T-helper 1 cell (primary cell): Measurements from ENCODE around the gene NPL.

Source experiments
- DNase-seq, 5 donors: peaks; one replicate each; pipeline ENCODE4 v3.0.0-alpha.2; 2012 to 2020

The NPL gene

GRCh38 chr1:182779530-182779929, 10.0 kb upstream of the NPL start:
- DNase-seq = no peak

- DNase-seq = peak; percentile 27 to 70 (median 43)
Observed at GRCh38 chr1:182781841-182782586, 7.6 kb upstream of the NPL start.

DNA sequence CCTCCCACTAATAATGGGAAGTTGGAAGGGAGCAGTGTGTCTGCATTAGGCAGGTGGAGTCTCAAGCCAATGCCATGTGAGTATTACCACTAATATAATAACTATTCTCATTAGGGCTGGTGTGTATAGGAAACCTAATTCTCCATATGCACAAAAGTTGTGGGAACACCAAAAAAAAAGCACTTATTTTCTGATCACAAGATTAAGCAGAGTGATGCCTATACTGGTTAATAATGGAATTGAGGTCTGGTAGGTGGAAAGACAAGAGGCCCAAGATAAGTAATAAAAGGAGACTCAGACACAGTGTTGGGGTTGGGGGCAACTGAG, 7.0 kb upstream of the NPL start:
- DNase-seq = no peak

DNA sequence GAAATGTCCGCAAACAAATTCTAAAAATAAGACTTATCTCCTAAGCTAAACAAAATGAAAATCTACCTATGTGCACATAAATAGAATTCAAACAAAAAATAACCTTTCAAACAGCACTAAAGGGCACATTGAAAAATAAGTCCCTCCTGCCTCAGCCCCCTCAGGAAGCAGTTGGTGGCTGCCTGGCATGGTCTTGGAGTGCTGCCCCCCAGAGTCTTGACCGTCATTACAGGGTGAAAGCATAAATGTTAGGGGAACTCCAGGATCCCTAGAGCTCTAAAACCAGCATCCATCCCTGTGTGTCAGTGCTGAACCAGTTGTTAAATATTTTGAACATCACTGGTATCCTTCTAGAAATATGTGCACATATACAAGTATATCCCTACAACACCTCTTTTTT, 6.5 kb upstream of the NPL start:
- no peak for DNase-seq

GRCh38 chr1:182784556-182785171, 4.9 kb upstream of the NPL start:
- peak in 2 of 5 donors; percentile 13 to 33 for DNase-seq

- no peak for DNase-seq
Observed at GRCh38 chr1:182785181-182785580, 4.4 kb upstream of the NPL start.

GRCh38 chr1:182786223-182786994, 3.2 kb upstream of the NPL start:
- peak in 2 of 5 donors; percentile 6 to 47 for DNase-seq

DNA sequence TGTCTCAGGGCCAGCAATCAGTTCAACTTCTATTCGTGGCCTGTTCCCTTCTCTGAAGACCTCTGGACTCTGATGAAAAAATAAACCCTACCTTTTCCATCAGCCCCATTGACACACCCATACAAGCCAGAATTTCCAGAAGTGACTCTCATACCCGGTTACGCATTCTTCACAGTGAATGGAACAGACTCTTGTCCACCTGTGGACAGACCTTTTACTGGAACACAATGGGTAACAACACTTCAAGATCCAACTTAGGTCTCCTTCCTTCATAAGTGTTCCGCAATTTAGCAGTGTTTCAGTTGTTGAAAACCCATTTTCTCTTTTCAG, 2.6 kb upstream of the NPL start:
- DNase-seq = no peak

DNA sequence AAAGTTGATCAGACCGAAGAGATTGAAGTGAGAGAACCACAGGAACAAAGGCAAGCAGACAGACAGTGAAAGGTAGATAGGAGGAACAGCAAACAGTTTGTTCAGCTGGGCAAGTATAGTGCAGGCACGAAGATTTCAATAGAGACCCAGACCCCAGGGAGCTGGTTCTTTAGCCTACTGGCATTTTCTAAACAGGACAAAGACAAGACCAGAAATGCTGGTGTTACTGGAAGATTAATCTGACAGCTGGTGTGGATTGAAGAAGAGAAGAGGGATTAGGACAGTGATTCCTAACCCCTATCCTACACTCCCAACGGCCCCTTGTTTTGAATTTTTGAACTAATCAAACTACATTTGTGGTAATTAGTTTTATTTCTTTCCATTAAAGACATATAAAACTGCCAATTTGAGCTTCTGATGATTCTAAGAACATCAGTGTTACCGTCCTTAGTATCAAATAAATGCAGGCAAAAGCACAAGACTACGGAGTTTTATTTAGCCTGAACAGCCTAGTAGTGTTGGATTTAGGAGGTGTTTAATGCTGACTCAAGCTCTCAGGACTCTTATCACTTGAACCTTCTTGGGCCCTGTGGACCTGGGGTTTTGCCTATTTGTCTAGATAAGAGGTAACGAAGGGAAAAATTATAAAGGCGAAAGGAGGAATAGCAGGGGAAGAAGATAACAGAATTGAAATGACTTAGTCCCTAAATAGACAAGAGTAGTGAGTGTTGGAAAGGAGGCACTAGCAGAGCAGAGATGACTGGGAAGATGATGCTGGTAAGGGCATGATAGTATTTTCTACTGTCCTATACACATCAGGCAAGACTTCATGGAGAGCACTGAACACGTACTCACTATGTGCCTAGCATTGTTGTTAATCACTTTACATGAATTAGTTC, 2.0 kb downstream of the NPL start:
- no peak for DNase-seq

DNA sequence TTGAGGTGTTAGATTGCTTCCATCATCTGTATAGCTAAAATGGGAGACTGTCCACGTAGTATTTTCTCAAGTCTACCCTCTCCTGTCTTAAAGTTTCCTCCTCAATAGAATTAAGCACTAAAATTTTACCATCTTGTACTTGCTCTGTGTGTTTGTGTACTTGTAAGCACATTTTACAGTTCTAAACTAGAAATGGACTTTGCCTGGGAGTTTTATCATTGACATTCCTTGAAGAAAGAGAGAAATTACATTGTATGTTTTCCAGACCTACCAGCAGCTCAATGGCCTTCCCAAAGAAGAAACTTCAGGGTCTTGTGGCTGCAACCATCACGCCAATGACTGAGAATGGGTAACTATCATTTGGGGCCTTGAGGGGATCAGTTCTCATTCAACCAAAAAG, 4.5 kb downstream of the NPL start:
- no peak for DNase-seq

GRCh38 chr1:182794676-182795201, 5.2 kb downstream of the NPL start:
- no peak for DNase-seq

DNA sequence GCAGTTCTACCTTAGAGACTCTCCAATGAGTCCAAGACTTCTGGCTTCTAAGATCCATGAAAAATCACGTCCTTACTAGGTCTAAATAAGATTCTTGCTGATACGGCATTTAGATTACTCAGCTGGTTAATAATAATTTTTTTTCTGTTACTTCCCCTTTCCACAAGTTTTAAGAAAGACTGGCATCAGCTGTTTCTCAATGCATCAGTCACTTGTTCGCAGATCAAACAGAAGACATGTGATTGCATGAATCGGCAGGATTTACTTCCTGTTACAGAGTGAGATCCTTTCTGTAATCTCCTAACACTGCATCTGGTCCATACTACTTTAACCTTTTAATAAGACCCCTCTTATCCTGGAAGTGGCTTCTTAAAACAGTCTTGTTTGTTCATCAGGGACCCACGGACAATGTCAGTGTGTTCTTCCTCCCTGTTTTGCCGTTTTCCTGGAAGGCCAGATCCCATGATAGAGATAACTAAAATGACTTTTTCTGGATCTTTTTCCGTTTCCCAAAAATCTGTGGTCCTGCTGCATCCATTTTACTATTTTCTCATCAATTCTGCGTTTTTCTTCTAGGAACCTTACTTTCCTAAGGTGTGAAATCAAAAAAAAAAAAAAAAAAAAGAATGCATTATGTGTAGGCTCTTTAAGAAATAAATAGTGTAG, 6.1 kb downstream of the NPL start:
- no peak for DNase-seq

DNA sequence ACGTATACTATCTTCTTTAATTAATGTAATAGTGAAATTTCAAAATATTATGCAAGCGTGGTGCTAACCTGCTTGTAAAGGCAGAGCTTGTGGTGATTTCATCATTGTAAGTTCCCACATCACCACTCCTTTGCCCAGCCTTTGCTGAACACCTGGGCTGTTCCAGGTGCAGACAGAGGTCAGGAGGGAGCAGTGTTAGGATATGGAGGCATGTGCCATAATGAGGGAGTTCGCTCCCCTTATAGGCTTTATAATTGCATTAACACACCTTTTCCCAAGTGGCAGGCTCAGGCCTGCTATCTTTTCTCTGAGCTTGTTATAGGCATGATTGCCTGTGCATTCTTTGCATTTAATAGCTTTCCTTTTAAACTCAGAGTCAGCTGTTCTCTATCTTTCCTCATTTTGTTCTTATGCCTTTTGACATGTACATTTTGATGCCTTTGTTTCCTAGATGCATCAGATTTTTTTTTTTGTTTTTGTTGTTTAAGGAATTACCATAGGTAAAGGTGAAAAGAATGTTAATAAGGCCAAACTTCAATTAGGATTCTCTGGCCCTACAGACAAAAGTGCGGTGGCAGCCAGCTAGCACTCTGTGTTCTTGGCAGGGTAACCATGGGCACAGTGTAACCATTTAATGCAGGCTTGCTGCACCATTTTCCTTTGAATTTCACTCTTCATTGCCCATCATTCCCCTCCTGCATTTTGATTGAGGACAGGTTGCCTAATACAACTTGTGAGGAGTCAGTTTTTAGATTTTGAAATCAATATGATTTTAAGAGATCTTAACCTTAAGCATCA, 12.6 kb downstream of the NPL start:
- no peak for DNase-seq

- no peak for DNase-seq
Observed at GRCh38 chr1:182803846-182804245, 14.3 kb downstream of the NPL start.

GRCh38 chr1:182806015-182806678, 16.6 kb downstream of the NPL start:
- no peak for DNase-seq

GRCh38 chr1:182807907-182808306, 18.3 kb downstream of the NPL start:
- DNase-seq = no peak

DNA sequence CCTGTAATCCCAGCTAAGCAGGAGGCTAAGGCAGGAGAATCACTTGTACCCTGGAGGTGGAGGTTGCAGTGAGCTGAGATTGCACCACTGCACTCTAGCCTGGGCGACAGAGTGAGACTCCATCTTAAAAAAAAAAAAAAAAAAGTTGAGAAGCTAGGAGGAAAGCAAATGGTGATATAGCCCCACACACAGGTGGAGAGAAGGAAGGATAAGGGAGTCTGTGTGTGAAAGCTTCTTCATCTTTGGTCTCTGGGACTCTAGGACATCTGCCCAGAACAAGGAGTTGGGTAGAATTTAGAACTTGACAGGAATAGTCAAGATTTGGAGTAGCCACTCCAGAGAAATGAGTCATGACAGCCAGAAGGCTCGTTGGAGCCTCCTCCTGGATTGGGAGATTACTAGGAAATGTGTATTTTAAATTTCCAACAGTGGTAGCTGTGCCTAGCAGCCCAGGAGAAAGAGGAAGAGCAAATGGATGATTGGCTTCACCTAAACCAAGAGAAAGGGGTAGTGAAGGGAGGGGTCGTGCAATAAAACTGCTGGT, 19.9 kb downstream of the NPL start:
- no peak for DNase-seq

DNA sequence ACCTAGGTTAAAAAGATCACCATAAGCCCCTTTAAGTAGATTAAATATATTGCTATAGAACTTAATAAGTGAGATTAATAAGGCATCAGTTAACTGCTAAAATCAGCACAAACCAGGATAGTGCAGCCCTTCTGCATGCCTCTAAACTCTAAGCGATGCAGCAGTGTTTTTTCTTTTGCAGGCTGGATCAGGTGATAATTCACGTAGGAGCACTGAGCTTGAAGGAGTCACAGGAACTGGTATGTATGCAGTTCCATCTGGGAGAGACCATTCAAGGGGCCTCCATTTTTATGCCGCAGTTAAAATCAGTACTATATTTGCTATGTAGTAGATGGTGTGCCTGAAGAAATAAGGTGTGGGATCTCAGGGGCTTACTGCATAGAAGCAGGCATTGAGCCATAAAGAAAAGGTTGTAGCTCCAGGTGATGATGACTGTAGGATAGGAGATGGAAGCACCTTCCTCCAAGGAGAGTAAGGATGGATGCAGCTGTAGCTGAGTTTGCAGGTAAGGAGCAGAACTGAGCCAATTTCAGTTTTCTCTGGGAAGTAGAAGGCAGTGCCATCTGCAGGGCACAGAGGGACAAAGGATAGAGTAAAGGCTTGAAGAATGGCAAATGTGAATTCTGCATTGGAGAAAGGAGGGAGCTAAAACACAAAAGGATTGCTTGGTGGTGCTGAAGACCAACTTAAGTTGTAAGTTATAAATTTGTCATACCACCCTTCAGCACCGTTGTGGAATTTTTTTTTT, 22.6 kb downstream of the NPL start:
- DNase-seq = no peak

GRCh38 chr1:182816863-182817262, 27.3 kb downstream of the NPL start:
- DNase-seq = no peak

GRCh38 chr1:182817802-182818201, 28.2 kb downstream of the NPL start:
- no peak for DNase-seq
